HG03103 (cell line): Measurements from ENCODE around the gene SNCAIP.
A peak's percentile ranks its signal among the peaks of the same experiment; 100 is the strongest.

ENCODE experiments used
- ATAC-seq: cut with Tn5 transposase; IDR thresholded peaks from one replicate; pipeline ENCODE4 v1.9.1; 2021; ENCODE audit warnings: low read depth; ENCODE audit not compliant: unreplicated experiment

The SNCAIP gene

DNA sequence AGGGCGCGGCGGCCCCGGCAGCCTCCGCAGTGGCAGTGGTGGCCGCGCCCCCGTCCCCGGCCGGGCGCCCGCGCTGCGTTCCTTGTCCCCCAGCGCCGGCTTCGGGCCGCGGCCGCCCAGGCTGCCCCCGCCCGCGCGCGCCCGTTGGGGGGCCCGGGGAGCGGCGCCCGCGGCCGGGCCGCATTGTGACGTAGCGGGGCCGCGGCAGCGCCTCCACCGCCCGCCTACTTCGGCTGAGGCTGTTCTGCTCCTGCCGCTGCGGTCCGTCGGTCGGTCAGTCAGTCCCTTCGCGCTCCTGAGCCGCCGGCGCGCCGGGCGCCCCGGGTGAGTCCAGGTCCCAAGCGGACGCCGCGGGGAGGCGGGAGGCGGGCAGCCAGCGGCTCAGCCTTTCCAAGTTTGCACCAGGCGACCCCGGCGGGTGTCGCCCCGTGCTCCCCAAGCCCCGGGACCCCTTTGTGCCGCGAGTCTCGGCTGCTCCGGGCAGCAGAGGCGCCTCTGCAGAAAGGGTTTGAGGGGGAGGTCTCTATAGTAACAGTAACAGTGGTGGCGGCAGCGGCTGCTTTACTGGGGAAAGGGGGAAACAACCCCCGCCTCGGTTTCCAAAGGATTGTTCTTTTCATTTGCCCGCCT is at the start of gene SNCAIP:
Gene SNCAIP (plus strand): TSS at position 277 of the 630 bp plus-strand sequence. CDS start 78,898 bp downstream, outside the sequence.
- ATAC-seq = no peak

DNA sequence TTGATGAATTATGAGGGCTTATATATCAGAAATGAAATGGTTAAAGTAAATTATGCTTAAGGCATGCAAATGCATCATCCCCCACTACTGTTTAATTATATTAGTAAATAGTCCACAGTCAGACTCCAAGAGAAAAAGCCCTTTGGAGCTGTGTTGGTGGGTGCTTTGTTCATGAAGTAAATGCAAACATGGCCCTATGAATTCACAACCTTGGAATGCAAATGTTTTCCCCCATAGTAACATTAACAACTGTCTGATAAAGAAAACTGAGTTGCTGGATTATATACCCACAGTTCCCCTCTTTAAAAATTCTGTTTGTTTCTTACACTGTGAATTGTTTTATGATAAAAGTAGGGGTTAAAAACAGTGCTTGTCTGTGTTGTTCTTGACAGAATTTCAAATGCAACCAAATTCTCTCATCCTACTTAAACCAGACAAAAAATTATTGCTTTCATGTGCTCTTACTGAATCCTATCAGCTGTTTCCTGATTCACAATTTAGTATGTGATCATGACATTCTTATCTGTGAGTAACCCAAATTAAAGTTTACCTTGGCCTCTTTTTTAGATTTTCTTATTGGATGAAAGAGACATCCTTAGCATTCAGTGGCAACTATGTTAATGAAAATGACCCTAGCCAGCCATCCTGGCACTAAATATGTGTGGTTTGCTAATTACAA is 48.5 kb upstream of the SNCAIP start:
- no peak for ATAC-seq

DNA sequence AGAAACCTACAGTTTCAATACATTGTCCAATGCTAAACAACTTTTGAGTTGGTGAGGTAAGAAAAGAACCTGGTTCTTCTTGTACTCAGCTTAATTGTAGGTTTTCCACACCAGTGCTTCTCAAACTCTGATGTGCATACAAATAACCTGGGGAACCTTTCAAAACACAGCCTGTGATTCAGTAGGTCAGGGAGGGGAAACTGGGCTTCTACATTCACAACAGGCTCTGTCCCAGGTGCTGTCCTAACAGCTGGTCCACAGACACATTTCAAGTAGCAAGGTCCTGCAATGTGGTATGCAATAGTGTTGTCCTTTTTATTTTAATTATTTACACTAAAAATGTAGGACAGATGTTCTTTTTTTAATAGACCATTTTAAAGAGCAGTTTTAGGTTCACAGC is 47.4 kb upstream of the SNCAIP start:
- no peak for ATAC-seq

DNA sequence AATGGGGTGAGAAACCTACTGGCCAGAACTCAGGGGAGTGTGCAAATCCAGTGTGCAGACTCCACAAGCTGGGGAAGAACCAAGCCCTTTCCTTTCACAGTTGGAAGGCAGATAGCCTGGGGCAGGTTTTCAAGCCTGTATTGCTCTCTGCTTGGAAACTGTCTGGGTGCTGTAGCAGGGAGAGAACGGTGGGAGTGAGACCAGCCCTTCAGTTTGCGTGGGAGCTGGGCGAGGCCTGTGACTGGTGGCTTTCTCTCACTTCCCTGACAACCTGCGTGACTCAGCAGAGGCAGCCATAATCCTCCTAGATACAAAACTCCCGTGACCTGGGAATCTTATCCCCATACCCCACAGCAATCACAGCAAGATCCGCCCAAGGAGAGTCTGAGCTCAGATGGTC is 44.9 kb upstream of the SNCAIP start:
- ATAC-seq = no peak

DNA sequence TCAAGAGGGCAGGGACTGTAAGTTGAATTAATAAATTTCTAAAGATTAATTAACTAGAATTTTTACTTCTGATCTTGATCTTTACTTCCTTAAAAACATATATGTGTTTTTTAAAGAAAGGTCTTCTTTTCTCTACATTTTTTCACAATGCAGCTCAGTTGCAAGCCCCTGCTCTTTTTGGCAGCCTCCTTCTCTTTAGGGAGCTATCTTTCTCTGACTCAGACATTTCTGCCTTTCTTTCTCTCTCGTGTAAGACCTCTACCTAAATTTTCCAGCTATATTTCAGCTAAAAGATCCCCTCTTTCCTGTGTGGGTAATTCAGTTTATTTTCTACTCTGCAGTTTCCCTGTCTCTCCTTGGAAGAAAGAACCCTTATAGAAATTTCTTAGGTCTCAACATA is 38.3 kb upstream of the SNCAIP start:
- no peak for ATAC-seq

DNA sequence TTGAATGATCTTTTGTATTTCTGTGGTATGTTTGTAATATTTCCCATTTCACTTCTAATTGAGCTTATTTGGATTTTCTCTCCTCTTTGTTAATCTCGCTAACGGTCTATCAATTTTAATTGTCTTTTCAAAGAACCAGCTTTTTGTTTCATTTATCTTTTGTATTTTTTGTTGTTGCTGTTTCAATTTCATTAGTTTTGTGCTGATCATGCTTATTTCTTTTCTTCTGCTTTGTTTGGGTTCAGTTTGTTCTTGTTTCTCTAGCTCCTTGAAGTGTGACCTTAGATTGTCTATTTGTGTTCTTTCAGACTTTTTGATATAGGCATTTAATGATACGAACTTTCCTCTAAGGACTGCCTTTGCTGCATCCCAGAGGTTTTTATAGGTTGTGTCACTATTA is 28.4 kb upstream of the SNCAIP start:
- ATAC-seq = no peak

DNA sequence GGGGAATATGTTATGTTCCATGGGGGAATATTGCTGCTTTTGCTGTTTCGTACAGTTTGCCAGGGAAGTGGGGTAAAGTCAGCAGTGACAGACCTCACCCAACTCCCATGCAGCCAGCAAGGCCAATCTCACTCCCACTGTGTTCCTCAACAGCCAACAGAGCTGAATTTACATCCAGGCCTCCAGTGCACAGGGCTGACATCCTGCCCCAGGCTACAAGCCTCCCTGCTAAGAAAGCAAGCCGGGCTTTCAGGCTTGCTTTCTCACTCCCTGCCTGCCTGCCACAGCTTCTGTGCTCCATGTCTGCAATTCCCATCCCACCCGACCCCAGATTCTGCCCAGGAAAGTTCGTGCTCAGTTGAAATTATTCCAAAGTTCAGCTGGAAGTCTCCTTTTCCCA is 25.5 kb upstream of the SNCAIP start:
- ATAC-seq = no peak

DNA sequence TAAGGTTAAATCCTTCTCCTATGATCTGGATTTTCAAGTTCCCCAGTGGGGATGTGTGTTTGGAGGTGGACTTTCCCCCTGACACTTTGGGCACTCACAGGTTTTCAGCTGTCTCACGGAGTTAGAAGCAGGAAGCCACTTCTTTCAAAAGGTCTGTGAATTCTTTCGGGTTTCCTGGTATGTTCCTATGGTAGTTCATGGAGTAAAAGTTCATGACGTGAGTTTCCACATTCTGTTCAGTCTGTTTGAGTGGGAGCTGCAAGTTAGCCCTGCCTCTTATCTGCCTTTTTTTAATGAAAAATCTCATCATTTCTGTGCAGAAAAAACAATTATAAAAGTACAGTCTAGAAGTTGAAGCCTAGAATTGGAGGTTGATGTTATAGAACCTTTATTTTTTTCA is 24.9 kb upstream of the SNCAIP start:
- no peak for ATAC-seq

DNA sequence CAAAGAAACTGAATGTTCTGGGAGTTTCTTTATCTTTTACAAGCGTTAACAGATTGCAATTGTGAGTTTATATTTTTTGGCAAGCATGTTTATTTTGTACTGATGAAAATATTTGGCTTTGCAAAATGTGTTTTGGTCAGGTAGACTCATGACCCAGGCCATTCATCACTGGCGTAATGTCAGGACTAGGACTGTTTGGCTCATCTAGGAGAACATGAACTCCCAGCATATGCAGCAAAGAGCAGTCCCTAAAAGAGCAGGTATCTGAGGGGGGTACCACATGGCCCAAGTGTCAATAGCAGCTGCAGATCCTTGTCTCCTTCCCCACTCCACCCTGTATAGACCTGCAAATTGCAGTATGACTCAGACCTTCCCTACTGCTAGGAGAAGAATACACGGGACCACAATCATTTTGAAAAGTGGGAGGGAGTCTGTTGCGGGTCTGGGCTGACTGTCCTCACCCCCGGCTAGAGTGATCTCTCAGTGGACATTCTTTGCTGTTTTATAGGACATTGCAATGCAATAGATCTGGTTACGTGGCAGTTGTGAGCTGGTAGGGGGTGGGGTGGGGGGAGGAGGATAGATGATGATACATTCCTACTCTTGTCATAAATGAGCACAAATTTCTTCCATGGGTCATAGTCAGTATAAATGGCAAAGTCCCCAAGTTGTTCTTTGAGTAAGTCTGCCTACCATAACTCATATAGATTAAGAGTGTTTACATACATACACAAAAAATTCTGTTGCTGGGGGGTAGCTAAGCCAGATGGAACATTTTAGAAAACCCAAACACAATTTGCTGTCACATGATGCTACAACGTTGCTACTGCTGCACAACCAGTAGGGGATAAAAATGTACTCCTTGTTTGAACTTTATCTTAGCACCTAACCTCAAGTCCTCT is 20.8 kb upstream of the SNCAIP start:
- no peak for ATAC-seq

DNA sequence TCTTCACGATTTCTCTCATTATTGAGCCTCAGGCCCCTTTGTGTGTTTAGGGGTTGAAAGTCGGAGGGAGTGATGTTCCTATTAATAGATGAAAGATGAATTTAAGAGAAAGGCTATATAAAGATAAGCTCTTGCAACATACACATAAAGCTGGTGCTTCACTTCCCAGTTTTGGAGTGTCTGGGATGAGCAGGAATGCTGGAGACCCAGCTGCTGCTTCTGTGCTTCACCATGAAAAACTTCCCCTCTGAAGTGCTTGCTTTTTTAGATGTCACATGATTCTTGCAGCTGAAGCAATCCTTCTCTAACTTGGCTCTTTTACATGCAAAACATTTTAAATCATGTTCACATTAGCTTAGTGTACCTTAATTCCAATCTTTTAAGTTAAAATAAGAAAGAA is 19.7 kb upstream of the SNCAIP start:
- no peak for ATAC-seq

DNA sequence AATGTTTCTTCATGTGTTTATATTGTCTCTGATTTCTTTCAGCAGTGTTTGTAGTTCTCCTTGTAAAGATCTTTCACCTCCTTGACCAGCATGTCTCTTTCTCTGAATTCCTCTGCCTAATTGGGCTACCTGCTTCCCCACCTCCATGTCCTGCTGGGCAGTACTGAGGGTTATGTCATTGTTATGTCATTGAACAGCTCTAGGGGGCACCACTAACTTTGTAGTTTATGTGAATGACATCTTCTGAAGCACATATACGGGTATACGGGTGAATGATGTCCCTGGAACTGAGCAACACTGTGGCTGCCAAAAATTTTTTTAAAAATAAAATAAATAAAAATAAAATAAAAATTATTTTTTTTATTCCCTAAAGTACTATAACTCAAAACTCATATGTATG is 16.9 kb upstream of the SNCAIP start:
- peak; percentile 38 for ATAC-seq

DNA sequence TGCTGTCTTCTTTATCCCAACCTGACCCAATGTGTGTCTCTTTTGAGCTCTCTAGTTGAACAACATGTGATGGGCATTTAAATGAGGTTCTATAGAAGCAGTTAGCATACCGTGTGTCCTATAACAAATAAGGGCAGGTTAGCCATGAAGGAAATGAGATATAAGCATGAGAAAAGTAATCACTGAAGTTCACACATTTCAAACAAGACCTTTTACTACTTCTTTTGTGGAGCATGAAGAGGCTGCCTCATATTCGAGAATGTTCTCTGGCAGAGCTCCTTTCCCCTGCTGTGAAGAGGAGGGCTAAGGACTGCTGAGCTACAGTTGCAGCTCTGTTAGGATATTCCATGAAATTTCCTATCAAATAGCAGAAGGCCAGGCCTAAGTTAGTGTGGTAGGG is 15.2 kb upstream of the SNCAIP start:
- no peak for ATAC-seq

DNA sequence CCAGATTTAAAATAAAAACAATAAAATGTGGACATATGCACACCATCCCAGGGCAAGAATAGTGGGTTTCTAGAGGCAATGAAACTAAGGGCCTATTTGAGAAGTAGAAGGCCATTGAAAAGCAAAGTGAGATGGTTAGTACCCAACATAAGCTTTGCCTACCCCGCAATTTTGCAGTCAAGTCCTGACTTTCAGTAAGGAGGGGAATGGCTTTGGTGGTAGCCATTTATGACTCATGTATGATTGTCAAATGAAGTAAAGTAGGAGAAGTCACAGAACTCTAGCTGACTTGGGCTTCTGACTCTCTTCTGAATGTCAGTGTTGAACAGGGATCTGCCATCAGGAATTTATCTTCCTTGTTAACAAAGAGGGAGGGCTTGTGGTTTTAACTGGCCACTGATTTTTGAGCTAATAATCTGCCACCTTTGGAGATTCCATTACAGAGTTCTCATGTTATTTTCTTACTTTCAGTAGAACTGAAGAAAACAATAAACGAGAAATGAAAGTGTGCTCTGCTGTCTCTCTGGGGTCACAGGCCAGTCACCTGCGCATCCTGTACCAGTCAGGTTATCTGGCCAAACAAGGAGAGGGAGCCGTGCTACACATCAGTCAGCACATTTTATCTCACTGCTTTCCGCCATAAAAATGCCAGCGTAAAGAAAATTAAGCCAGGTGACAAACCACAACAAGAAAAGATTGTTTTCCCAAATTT is 14.3 kb upstream of the SNCAIP start:
- ATAC-seq = peak; percentile 89

DNA sequence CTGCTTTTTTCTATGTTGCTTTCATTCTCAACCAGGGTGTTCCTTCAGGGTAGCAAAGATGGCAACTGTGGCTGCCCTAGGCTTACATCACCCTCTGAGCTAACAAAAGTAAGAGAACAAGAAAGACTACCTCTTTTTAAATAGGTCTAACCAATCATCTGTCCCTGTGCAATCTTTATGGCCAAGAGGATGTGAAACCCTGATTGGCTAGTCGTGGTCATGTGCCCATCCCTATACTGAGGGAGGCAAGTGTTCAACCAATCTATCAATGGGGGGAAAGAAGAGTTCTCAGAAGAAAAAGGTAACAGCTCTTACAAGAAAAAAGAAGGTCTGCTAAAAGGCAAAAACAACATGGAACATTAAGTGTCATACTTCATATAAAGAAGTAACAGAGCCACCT is 11.7 kb upstream of the SNCAIP start:
- no peak for ATAC-seq

DNA sequence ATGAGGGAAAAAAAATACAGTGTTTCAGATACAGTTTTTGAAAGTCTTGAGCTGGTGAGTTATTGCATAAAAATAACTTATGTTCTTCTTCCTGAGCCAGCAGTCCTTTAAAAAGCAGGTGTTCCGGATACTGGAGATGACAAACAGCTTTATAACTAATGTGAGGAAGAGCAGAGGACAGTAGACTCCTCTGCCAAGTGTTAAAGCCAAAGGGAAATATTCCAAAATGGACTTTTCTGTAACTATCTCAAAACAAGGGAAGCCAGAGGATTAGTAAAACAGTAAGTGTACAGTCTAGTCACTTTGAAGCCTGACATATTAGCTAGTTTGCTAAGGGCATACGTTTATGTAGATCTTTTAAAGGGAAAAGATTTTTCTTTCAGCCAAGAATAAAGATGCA is 11.0 kb upstream of the SNCAIP start:
- no peak for ATAC-seq

DNA sequence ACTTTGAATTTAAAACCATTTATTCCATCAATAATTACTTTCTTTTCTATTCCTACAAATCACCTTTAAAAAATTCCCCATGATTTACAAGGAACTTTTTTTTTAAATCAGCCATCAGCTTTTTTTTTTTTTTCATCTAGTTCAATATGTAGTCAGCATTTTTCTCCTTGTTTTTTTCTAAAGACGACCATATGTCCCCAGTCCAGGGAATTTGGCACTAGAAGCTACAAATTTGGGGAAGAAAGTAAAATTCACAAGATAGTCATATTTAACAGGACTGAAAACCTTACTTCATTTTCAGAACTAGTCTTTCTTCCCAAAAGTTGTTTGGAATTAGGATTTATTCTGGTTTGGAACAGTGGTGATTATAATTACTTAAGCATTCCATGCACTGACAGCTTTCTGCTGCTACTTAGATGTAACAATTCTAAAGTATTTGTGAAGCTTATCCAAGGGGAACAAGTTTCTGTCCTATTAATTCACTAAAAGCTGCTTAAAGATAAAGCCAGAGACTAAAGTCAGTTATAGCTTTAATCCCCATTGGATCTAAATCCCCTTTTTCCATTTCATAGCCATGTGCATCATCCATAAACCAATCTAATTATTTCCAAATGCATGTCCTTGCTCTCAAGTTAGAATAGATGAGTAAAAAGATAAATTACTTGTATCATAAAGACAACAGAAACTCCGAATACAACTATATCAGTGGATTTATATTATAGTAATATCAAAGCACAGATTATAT is 7.4 kb upstream of the SNCAIP start:
- ATAC-seq = no peak

DNA sequence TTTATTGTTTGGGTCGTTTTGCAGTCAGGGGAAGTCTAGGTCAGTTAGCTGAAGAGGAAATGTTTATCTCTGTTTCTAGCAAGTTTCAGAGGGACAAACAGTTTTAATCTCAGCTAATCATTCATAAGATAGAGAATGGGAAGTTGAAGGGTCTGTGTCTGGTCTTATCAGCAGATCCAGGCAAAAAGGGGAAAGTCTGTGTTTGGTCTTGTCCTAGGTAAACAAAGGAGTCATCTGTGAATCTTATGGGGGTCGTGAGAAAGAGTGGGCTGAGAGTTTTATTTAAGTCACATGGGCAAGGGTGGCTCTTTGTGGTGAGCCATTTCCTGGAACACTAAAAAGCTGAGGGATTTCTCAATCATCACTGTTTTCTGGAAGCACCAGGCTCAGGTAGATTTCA is 5.6 kb upstream of the SNCAIP start:
- no peak for ATAC-seq

DNA sequence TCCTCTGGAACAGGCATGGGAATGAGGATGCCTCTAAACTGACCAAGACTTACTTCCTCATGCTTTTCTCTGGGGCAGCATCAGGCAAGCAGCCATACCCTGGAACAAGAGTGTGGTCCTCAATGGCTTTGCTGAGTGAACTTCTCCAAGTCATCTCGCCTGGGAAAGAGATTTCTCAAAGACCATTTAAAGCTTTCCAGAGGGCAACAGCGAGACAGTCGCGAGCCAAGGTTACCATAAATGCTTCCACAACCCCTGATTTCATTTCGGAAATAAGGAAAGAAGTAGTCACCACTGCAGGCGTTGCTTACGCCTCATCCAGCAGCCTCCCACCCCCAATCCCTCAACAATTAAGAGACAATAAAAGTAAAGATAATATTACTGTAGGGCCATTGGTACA is 1.1 kb upstream of the SNCAIP start:
- no peak for ATAC-seq

DNA sequence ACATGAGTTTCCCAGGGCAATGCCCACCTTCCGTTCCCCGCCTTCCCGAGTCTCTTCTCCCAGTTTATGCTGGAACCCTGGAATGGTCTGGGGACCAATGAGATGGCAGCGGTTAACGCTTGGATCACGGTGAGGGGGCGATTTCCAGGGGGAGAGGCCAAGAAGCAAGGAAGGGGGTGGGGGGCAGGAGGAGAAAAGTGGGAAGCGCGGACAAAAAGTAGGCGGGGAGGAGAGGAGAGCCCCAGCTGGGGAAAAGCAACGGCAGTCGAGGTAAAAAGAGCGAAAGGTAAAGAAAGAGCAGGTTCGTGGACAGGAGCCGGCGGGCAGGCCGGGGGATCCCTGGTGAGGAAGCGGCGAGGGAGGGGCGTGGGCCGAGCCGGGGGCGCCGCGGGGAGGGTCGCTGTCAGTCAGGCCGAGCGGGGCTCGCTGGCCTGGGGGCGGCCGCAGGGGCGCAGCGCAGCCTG is 508 bp upstream of the SNCAIP start:
- ATAC-seq = no peak
